IMR-90 (cell line): Measurements from ENCODE around the gene CHRNB1. TPM values are rescaled to one million over a fixed set of nuclear protein-coding genes. Genes with fewer than 3 reads are reported as not detected.

Experiments used
- ATAC-seq: fragments of 200-7000 bp; cut with Tn5 transposase; 2 replicates; pipeline ENCODE4 v1.9.1; 2020; ENCODE audit warnings: low read depth, mild to moderate bottlenecking, moderate library complexity
- BruUV-seq: library from RNA; stranded (reverse); fragments of 400-500 nt; replicated peaks from 2 replicates; lab custom pipeline; 2021; lab: Mats Ljungman, UMichigan
- CTCF ChIA-PET: fragments of 300-600 bp; formaldehyde crosslinking; extraction: SDS; loops from one replicate; lab custom pipeline; 2021; ENCODE audit warnings: antibody characterized with exemption; lab: Yijun Ruan, JAX
- POLR2A ChIA-PET: fragments of 300-600 bp; sonication (Branson Sonifier 250); formaldehyde crosslinking; loops from one replicate; lab custom pipeline; 2022; ENCODE audit warnings: antibody characterized with exemption; ENCODE audit not compliant: unreplicated experiment; lab: Charles Lee
- DNase-seq: peaks from one replicate; pipeline ENCODE4 v3.0.0; 2013
- H2AFZ ChIP-seq: replicated peaks from 2 replicates; pipeline ENCODE3; 2013; ENCODE audit warnings: low read length, mild to moderate bottlenecking; ENCODE audit not compliant: poor library complexity
- H2AK5ac ChIP-seq: 2 replicates; pipeline ENCODE4 v1.6.1; 2013; ENCODE audit warnings: low read depth, low read length, inconsistent platforms
- H2AK9ac ChIP-seq: replicated peaks from 2 replicates; pipeline ENCODE3; 2013; ENCODE audit warnings: mild to moderate bottlenecking, low read depth, low read length, moderate library complexity; ENCODE audit not compliant: poor library complexity
- H2BK120ac ChIP-seq: 2 replicates; pipeline ENCODE4 v1.6.1; 2013; ENCODE audit warnings: low read depth, low read length, inconsistent platforms
- H2BK15ac ChIP-seq: 3 replicates; pipeline ENCODE4 v1.6.1; 2013; ENCODE audit warnings: low read depth, low read length, inconsistent platforms
- H2BK20ac ChIP-seq: 2 replicates; pipeline ENCODE4 v1.6.1; 2013; ENCODE audit warnings: low read depth, mild to moderate bottlenecking, inconsistent platforms, low read length, moderate library complexity
- H2BK5ac ChIP-seq: 2 replicates; pipeline ENCODE4 v1.6.1; 2013; ENCODE audit warnings: mild to moderate bottlenecking, low read depth, low read length, inconsistent platforms; ENCODE audit not compliant: poor library complexity, severe bottlenecking
- H3K14ac ChIP-seq: replicated peaks from 2 replicates; pipeline ENCODE4 v1.6.1; 2013; ENCODE audit warnings: low read depth, low read length, inconsistent platforms
- H3K18ac ChIP-seq: 2 replicates; pipeline ENCODE4 v1.6.1; 2013; ENCODE audit warnings: low read depth, low read length, control low read depth
- H3K23ac ChIP-seq: 2 replicates; pipeline ENCODE4 v1.6.1; 2013; ENCODE audit warnings: low read depth, low read length, inconsistent platforms
- H3K27ac ChIP-seq: 2 replicates; pipeline ENCODE4 v1.5.1; 2013; ENCODE audit warnings: mild to moderate bottlenecking, control low read depth, low read length; ENCODE audit not compliant: insufficient read depth
- H3K27me3 ChIP-seq: 2 replicates; pipeline ENCODE4 v1.6.1; 2013; ENCODE audit warnings: low read length; ENCODE audit not compliant: control insufficient read depth, insufficient read depth
- H3K36me3 ChIP-seq: 2 replicates; pipeline ENCODE4 v1.6.1; 2013; ENCODE audit warnings: low read length, mixed read lengths; ENCODE audit not compliant: control insufficient read depth, insufficient read depth
- H3K4ac ChIP-seq: 2 replicates; pipeline ENCODE4 v1.6.1; 2013; ENCODE audit warnings: low read depth, low read length, inconsistent platforms
- H3K4me1 ChIP-seq: 2 replicates; pipeline ENCODE4 v1.6.1; 2013; ENCODE audit warnings: low read length, mixed read lengths; ENCODE audit not compliant: control insufficient read depth, insufficient read depth
- H3K4me2 ChIP-seq: 2 replicates; pipeline ENCODE4 v1.6.1; 2013; ENCODE audit warnings: low read depth, mild to moderate bottlenecking, control low read depth, low read length, moderate library complexity
- H3K4me3 ChIP-seq: 2 replicates; pipeline ENCODE4 v1.5.1; 2013; ENCODE audit warnings: low read depth, mild to moderate bottlenecking, control low read depth, low read length, moderate library complexity; ENCODE audit not compliant: insufficient read depth
- H3K56ac ChIP-seq: 2 replicates; pipeline ENCODE4 v1.6.1; 2013; ENCODE audit warnings: low read length, inconsistent platforms; ENCODE audit not compliant: insufficient read depth; ENCODE audit errors: extremely low read depth
- H3K79me1 ChIP-seq, 2 experiments: 2 replicates each; pipeline ENCODE4 v1.6.1; 2013; ENCODE audit warnings: low read length in 2 of 2, inconsistent platforms in 1 of 2, low read depth in 1 of 2
- H3K9ac ChIP-seq: 2 replicates; pipeline ENCODE4 v1.6.1; 2013; ENCODE audit warnings: low read depth, low read length, control low read depth
- H3K9me1 ChIP-seq: 2 replicates; pipeline ENCODE4 v1.6.1; 2013; ENCODE audit warnings: low read length, inconsistent platforms; ENCODE audit not compliant: insufficient read depth
- H3K9me3 ChIP-seq: 2 replicates; pipeline ENCODE4 v1.6.1; 2013; ENCODE audit warnings: low read length; ENCODE audit not compliant: control insufficient read depth, insufficient read depth
- H4K20me1 ChIP-seq: 2 replicates; pipeline ENCODE4 v1.6.1; 2013; ENCODE audit warnings: low read length, inconsistent platforms; ENCODE audit not compliant: insufficient read depth
- H4K5ac ChIP-seq: 2 replicates; pipeline ENCODE4 v1.6.1; 2013; ENCODE audit warnings: mild to moderate bottlenecking, low read depth, low read length, control low read depth
- H4K8ac ChIP-seq, 2 experiments: 2 replicates each; pipeline ENCODE4 v1.6.1; 2013; ENCODE audit warnings: low read depth in 2 of 2, low read length in 2 of 2, control low read depth in 1 of 2, inconsistent platforms in 1 of 2
- H4K91ac ChIP-seq: 2 replicates; pipeline ENCODE4 v1.6.1; 2013; ENCODE audit warnings: low read depth, low read length, inconsistent platforms; ENCODE audit not compliant: insufficient read depth
- CEBPB ChIP-seq: IDR thresholded peaks from 2 replicates; pipeline ENCODE4 v1.6.1; 2012; ENCODE audit warnings: low read depth, low read length, improper control_type of control experiment
- CHD1 ChIP-seq: IDR thresholded peaks from 2 replicates; pipeline ENCODE4 v1.6.1; 2012; ENCODE audit warnings: low read depth, low read length, improper control_type of control experiment
- FOS ChIP-seq: fragments of 150-350 bp; IDR thresholded peaks from 2 replicates; pipeline ENCODE4 v1.6.1; 2016; ENCODE audit warnings: low read depth, low read length
- MAFK ChIP-seq: IDR thresholded peaks from 2 replicates; pipeline ENCODE4 v1.6.1; 2012; ENCODE audit warnings: low read depth, low read length, improper control_type of control experiment
- MAZ ChIP-seq: IDR thresholded peaks from 2 replicates; pipeline ENCODE4 v1.6.1; 2012; ENCODE audit warnings: low read depth, mild to moderate bottlenecking, low read length, improper control_type of control experiment, moderate library complexity, borderline replicate concordance
- MXI1 ChIP-seq: IDR thresholded peaks from 2 replicates; pipeline ENCODE4 v1.6.1; 2012; ENCODE audit warnings: low read depth, mild to moderate bottlenecking, low read length, moderate library complexity, borderline replicate concordance
- NFE2L2 ChIP-seq: fragments of 150-350 bp; IDR thresholded peaks from 2 replicates; pipeline ENCODE4 v1.6.1; 2016; ENCODE audit warnings: low read depth, mild to moderate bottlenecking, low read length
- POLR2A ChIP-seq: IDR thresholded peaks from 2 replicates; pipeline ENCODE4 v1.6.1; 2012; ENCODE audit warnings: mild to moderate bottlenecking, low read depth, low read length
- RAD21 ChIP-seq: IDR thresholded peaks from 2 replicates; pipeline ENCODE4 v1.6.1; 2012; ENCODE audit warnings: low read length, improper control_type of control experiment
- RCOR1 ChIP-seq: IDR thresholded peaks from 2 replicates; pipeline ENCODE4 v1.6.1; 2012; ENCODE audit warnings: mild to moderate bottlenecking, low read length, improper control_type of control experiment; ENCODE audit not compliant: insufficient replicate concordance
- RFX5 ChIP-seq: IDR thresholded peaks from 2 replicates; pipeline ENCODE4 v1.8.0; 2012; ENCODE audit warnings: low read depth, mild to moderate bottlenecking, low read length, moderate library complexity
- SMC3 ChIP-seq: fragments of 150-350 bp; IDR thresholded peaks from 2 replicates; pipeline ENCODE4 v1.6.1; 2016; ENCODE audit warnings: low read depth, mild to moderate bottlenecking, antibody characterized with exemption, low read length, moderate library complexity
- WGBS, 2 experiments: methylation state at CpG; one replicate each; pipeline versions ENCODE4 v1.1.5 to v1.1.7; 2013; ENCODE audit warnings: missing lambda C conversion rate in 2 of 2; ENCODE audit not compliant: insufficient read length in 1 of 2; ENCODE audit errors: extremely low coverage in 2 of 2; 5-methylcytosine and 5-hydroxymethylcytosine counted together
- dilution Hi-C: fragments of 300-500 bp; cut with HindIII; formaldehyde crosslinking; loops from one replicate; pipeline ENCODE4 v1.14.3; 2018; ENCODE audit warnings: low sequenced_read_pairs; ENCODE audit not compliant: unreplicated experiment
- in situ Hi-C: fragments of 300-500 bp; cut with MboI; formaldehyde crosslinking; loops from 3 replicates; pipeline ENCODE4 v1.14.3; 2019; ENCODE audit warnings: low sequenced_read_pairs, inconsistent platforms, mixed read lengths
- intact Hi-C: fragments of 100-400 bp; cut with micrococcal nuclease; formaldehyde crosslinking; loops from 2 replicates; pipeline ENCODE4 v1.10.0; 2022
- polyA plus RNA-seq, 3 experiments: library from polyadenylated mRNA; depleted of rRNA; stranded (reverse); fragments of >200 nt; gene quantifications; 2 replicates each; pipeline ENCODE4 v1.2.3, GENCODE V29; 2012; ENCODE audit warnings: low replicate concordance in 1 of 3
- total RNA-seq: library from RNA; depleted of rRNA; stranded (reverse); fragments of >200 nt; gene quantifications from 2 replicates; pipeline ENCODE4 v1.2.3, GENCODE V29; 2012
- TF ChIP-seq, protein P1 (sequence below): fragments of 150-350 bp; IDR thresholded peaks from 2 replicates; pipeline ENCODE4 v1.6.1; 2016; ENCODE audit warnings: low read depth, mild to moderate bottlenecking, low read length, moderate library complexity, borderline replicate concordance
- TF ChIP-seq, protein P2 (sequence below): conservative IDR thresholded peaks from 2 replicates; pipeline ENCODE4 v1.5.1; 2012; ENCODE audit warnings: mild to moderate bottlenecking, low read depth, low read length, improper control_type of control experiment

The CHRNB1 gene
- total and polyA plus RNA-seq, 2 of the 4 experiments (the other 2 are of a cell fraction), result 4.3 to 6.0 TPM

DNA sequence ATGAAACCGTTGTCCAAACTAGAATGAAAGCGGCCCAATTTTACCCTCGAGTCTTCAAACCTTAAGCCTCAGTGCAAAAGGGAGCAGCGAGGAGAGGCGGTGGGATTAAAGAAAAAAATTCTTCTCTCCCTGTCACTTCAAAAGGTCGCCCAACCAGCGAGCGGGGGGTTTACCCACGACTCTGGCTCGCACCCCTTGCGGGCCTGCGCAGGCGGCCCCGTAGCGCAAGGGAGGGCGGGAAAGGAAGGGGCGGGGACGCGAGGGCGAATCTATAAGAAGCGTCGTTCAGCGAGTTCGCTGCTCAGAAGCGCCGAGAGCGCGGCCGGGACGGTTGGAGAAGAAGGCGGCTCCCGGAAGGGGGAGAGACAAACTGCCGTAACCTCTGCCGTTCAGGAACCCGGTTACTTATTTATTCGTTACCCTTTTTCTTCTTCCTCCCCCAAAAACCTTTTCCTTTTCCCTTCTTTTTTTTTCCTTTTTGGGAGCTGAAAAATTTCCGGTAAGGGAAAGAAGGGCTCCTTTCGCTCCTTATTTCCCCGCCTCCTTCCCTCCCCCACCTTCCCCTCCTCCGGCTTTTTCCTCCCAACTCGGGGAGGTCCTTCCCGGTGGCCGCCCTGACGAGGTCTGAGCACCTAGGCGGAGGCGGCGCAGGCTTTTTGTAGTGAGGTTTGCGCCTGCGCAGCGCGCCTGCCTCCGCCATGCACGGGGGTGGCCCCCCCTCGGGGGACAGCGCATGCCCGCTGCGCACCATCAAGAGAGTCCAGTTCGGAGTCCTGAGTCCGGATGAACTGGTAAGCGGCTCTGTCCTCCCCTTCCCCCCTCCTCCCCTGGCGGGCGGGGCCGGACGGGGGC, 39.4 kb downstream of the CHRNB1 start, which contains the start of gene POLR2A:
POLR2A (plus strand) TSS at position 300 of the 852 bp plus-strand sequence.
- intact Hi-C loops, result loop anchor here (1.0 to 5.0 kb wide), 3 partner anchors 77 to 203 kb away; partner anchors contain the start of genes SENP3, TMEM256, TP53 and WRAP53
- BruUV-seq, result TSS peak; percentile 52
- Histone ChIP-seq H3K9me1 (peaks cover 3% of the 10 kb centered on the region; the same call in 1 of the 2 replicates), H2BK5ac (peak within 1 kb of the TSS; percentile 100), H3K79me1 (peaks cover 5 to 64% of the 10 kb centered on the region in 2 experiments; a peak in 2 of 4 replicates), H3K4me2 (peak within 1 kb of the TSS; percentile 98), H2BK120ac (peak within 1 kb of the TSS; percentile 100), H4K8ac (peak within 1 kb of the TSS; percentile 91 to 99), H3K9ac (peak within 1 kb of the TSS; percentile 98), H2AK9ac (peak within 1 kb of the TSS; percentile 100), H3K18ac (peak within 1 kb of the TSS; percentile 98), H3K4ac (peak within 1 kb of the TSS; percentile 100), H2AK5ac (peak within 1 kb of the TSS; percentile 98), H4K5ac (peak within 1 kb of the TSS; percentile 98), H3K9me3 (no peaks in the 10 kb centered on the region), H4K20me1 (peaks cover 41% of the 10 kb centered on the region), H3K36me3 (no peaks in the 10 kb centered on the region), H3K27me3 (no peaks in the 10 kb centered on the region), H3K27ac (peak within 1 kb of the TSS; percentile 99), H3K23ac (peak within 1 kb of the TSS; percentile 100), H2AFZ (peak within 1 kb of the TSS; percentile 97), H3K14ac (peak within 1 kb of the TSS; percentile 100), H2BK15ac (peak within 1 kb of the TSS; percentile 100), H3K4me1 (peaks cover 14% of the 10 kb centered on the region), H3K4me3 (peak within 1 kb of the TSS; percentile 73), H4K91ac (peak within 1 kb of the TSS; percentile 100), H3K56ac (peak within 1 kb of the TSS; percentile 100), H2BK20ac (peak within 1 kb of the TSS; percentile 98)
- WGBS, 2 experiments, result 1% methylated on average over 30 of the region's 64 CpGs; no CpG with 5 or more reads in 1 of the 2 experiments
- CTCF ChIA-PET, result no interaction called here
- dilution Hi-C loops, result no loop called here
- in situ Hi-C loops, result no loop called here
- POLR2A ChIA-PET, result interaction anchor here (0.6 kb wide), 4 partner anchors 8 to 134 kb away, joined by 3 to 5 read pairs (median 3); partner anchors contain the start of gene TMEM256
- ATAC-seq, result peak; percentile 72
- DNase-seq, result peak; percentile 98
- TF ChIP-seq SMC3 (peak; percentile 20; the same call in 1 of the 2 replicates), CHD1 (peak; percentile 71), FOS (0 out of 2 replicates have a peak, but pooled peaks have one; percentile 2), RFX5 (no peak), NFE2L2 (peak; percentile 67; the same call in 1 of the 2 replicates), POLR2A (peak; percentile 100), MAFK (no peak), RAD21 (no peak; the same call in 1 of the 2 replicates), RCOR1 (peak; percentile 54), MAZ (peak; percentile 99), MXI1 (no peak), CEBPB (no peak)
- TF ChIP-seq, protein P1, sequence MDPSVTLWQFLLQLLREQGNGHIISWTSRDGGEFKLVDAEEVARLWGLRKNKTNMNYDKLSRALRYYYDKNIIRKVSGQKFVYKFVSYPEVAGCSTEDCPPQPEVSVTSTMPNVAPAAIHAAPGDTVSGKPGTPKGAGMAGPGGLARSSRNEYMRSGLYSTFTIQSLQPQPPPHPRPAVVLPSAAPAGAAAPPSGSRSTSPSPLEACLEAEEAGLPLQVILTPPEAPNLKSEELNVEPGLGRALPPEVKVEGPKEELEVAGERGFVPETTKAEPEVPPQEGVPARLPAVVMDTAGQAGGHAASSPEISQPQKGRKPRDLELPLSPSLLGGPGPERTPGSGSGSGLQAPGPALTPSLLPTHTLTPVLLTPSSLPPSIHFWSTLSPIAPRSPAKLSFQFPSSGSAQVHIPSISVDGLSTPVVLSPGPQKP, result no peak
- TF ChIP-seq, protein P2, sequence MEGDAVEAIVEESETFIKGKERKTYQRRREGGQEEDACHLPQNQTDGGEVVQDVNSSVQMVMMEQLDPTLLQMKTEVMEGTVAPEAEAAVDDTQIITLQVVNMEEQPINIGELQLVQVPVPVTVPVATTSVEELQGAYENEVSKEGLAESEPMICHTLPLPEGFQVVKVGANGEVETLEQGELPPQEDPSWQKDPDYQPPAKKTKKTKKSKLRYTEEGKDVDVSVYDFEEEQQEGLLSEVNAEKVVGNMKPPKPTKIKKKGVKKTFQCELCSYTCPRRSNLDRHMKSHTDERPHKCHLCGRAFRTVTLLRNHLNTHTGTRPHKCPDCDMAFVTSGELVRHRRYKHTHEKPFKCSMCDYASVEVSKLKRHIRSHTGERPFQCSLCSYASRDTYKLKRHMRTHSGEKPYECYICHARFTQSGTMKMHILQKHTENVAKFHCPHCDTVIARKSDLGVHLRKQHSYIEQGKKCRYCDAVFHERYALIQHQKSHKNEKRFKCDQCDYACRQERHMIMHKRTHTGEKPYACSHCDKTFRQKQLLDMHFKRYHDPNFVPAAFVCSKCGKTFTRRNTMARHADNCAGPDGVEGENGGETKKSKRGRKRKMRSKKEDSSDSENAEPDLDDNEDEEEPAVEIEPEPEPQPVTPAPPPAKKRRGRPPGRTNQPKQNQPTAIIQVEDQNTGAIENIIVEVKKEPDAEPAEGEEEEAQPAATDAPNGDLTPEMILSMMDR, result no peak
